IMR-90 (cell line): ENCODE data around the gene ARSB.

Experiments used
- RFX5 ChIP-seq: IDR thresholded peaks from 2 replicates; pipeline ENCODE4 v1.8.0; 2012; ENCODE audit warnings: low read depth, mild to moderate bottlenecking, low read length, moderate library complexity
- TF ChIP-seq, protein P1 (sequence below): conservative IDR thresholded peaks from 2 replicates; pipeline ENCODE4 v1.5.1; 2012; ENCODE audit warnings: mild to moderate bottlenecking, low read depth, low read length, improper control_type of control experiment

DNA sequence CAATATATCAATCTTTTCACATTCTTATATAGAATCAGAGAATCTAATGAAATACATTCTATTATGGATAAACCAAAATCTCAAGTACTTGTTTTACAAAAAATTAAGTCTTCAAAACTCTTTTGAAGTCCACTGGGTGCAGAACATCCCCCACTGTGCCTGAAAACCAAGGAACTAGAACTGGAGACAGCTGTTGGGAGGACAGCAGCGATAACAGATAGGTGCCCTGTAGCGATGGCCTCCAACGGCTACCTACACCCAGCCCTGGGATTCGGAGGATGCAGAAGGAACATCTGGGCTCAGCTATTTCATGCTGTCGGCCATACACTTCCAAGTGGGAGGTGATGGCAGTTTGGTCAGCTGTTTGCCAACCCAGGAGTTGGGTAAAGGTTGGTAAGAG lies 207.2 kb downstream of the ARSB start:
- TF ChIP-seq, protein P1, sequence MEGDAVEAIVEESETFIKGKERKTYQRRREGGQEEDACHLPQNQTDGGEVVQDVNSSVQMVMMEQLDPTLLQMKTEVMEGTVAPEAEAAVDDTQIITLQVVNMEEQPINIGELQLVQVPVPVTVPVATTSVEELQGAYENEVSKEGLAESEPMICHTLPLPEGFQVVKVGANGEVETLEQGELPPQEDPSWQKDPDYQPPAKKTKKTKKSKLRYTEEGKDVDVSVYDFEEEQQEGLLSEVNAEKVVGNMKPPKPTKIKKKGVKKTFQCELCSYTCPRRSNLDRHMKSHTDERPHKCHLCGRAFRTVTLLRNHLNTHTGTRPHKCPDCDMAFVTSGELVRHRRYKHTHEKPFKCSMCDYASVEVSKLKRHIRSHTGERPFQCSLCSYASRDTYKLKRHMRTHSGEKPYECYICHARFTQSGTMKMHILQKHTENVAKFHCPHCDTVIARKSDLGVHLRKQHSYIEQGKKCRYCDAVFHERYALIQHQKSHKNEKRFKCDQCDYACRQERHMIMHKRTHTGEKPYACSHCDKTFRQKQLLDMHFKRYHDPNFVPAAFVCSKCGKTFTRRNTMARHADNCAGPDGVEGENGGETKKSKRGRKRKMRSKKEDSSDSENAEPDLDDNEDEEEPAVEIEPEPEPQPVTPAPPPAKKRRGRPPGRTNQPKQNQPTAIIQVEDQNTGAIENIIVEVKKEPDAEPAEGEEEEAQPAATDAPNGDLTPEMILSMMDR: no peak
- TF ChIP-seq RFX5: no peak
